IMR-90 (cell line): ENCODE results near the gene MAP1LC3C.

Source experiments
- FOS ChIP-seq: fragments of 150-350 bp; IDR thresholded peaks from 2 replicates; pipeline ENCODE4 v1.6.1; 2016; ENCODE audit warnings: low read depth, low read length
- MAZ ChIP-seq: IDR thresholded peaks from 2 replicates; pipeline ENCODE4 v1.6.1; 2012; ENCODE audit warnings: low read depth, mild to moderate bottlenecking, low read length, improper control_type of control experiment, moderate library complexity, borderline replicate concordance

DNA sequence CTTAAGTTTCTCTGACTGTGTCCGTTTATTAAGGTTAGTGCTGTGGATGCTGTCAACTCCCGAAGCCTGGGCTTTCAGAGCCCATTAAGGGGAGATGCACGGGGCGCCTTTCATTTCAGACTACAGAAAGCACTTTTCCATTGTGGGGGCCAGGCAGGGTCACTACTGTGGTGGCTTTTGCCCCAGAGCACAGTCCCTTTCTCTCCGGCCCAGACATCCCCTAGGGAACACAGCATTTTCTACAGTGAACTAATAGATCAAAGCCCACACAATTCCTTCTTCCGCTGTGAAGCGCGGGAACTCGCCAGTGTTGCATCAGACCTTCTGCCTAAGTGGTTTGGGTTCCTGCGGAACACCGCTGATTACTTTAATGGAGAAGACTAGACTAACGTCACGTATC, 26.8 kb upstream of the MAP1LC3C start:
- no peak for TF ChIP-seq MAZ
- TF ChIP-seq FOS, result no peak
